Bone marrow (tissue), 2 donors: Measurements from ENCODE around the gene APOF.
"Not testable (repeated sequence)": the region's sequence is repeated elsewhere in the genome, so short reads cannot be mapped to it uniquely, and the experiment has no call there.

Experiments used
- DNase-seq, 2 donors: peaks; one replicate each; lab custom pipeline; 2025; lab: John Stamatoyannopoulos, UW

Gene APOF, protein sequence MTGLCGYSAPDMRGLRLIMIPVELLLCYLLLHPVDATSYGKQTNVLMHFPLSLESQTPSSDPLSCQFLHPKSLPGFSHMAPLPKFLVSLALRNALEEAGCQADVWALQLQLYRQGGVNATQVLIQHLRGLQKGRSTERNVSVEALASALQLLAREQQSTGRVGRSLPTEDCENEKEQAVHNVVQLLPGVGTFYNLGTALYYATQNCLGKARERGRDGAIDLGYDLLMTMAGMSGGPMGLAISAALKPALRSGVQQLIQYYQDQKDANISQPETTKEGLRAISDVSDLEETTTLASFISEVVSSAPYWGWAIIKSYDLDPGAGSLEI

DNA sequence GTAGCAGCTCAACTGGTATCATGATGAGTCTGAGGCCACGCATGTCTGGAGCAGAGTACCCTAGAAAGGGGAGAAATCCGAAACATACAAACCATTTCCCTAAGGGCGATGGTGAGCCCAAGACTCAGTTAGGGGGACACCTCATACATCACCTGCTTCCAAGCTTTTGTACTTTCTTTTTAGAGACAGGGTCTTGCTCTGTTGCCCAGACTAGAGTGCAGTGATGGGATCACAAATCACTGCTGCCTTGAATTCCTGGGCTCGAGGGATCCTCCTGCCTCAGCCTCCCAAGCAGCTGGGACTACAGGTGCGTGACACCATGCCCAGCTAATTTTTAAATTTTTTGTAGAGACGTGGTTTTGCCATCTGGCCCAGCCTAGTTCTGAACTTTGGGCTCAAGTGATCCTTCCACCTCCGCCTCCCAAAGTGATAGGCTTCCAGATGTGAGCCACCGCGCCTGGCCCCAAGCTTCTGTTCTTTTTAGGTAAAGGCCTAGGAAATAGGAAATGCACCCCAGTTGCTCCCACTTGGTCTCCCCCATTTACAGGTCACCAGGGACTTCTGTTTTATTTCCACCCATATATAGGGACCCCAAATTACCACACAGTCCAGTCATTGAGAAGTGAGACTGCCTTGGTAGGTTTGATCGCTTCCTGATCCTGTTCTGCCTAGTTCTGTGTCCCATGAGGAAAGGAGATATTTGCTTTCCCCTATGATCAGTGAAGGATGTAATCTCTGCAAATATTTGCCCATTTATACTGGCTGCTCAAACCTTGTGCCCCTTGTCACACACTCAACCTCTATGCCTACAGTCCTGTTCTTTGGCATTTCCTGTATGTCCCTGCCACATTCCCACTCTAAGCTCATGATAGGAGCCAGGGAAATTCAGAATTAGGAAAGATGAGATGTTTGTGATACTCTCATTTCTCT lies at the start of gene APOF:
TSS of gene APOF (minus strand) at position 728 of the 930 bp plus-strand sequence. CDS start at position 616, 112 bp downstream.
- DNase-seq: no peak

DNA sequence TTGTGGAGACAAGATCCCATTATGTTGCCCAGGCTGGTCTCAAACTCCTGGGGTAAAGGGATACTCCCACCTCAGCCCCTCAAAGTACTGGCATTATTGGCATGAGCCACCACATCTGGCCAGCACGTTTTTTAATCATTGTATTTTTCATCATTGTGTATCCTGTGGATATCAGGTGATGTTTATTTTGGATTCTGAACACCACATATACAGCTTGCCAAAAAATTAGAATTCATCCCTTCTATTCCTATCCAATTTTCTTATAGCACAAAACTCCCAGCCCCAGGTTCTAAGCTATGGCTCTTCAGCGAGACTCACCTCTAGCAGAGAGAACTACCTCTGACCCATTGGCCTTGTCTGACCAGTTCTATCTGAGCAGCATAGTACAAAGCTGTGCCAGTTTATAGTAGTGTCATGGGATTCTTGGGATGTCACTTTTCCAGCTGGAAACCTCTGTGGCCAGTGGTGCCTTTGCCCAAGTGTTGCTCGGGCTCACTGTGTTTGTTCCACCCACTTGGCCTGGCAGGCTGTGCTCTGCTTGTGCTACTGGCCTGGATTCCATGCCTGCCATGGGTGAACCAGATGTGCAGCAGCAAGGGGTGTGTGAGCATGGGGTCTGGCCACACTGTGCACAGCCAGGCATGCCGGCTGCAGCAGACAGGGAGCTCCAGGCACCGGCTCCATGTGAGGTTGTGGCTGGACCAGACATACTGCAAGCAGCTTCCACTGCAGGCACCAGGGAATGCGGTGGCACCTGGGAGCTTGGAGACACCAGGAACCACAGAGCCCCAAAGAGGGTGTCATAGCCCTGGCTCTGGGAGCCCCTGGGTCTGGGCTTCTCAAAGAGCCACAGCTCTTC lies 49.4 kb upstream of the APOF start:
- DNase-seq: no peak

DNA sequence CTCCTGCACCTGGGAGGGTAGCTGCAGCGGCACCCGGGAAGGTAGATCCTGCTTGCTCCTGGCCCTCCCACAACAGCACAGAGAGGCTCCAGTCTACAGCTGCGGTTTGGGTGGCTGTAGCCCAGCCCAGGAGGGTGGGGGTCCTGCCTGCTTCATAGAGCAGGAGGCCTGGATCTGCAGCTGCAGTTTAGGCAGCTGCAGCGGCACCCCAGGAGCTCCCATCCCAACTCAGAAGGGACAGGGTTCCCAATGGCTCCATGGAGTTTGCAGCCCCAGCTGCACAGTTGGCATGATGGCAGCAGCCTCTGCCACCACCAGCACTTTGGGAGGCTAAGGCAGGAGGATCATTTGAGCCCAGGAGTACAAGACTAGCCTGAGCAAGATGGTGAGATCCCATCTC lies 48.1 kb upstream of the APOF start:
- no peak for DNase-seq

DNA sequence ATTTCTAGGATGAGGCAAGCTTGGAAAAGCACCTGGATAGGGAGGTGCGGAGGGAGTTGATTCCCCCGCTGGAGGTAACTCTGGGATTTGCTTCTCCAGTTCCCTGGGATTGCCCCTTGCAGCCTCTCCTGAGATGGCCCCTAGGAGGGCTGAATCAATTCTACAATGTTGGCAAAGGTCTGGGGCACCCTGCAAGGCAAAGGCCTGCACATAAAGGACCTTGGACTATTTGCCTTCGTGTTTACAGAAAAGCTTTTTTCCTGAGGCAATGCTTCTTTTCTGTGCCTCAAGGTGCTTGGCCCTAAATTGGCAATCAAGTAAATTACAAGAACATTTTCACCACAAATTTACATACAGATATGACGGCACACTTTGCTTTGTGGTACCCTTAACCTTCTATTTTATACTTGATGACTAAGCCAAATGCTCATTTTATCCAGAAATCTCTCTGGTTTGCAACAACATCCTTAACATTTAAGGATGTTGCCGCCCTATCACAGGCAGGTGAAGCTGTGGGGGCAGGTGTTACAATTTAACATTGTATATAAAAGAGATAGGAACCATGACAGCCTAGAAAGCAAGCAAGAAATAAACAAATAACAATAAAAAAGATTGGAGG lies 46.3 kb upstream of the APOF start:
- no peak for DNase-seq

DNA sequence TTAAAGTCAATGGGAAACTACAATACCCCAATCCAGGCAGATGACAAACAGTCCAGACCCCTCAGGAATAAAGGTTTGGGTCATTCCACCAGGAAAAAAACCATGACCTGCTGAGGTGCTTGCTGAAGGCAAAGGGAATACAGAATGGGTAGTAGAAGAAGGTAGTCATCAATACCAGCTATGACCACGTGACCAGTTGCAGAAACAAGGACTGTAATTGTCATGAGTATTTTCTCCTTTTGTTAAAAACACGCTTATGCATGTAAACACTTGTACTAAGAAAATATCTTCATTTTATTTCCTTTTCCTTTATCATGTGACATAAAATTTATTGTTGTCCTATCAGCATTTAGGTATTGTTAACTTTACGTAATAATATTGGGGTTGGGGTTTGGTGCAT lies 41.6 kb upstream of the APOF start:
- not testable (repeated sequence) for DNase-seq

DNA sequence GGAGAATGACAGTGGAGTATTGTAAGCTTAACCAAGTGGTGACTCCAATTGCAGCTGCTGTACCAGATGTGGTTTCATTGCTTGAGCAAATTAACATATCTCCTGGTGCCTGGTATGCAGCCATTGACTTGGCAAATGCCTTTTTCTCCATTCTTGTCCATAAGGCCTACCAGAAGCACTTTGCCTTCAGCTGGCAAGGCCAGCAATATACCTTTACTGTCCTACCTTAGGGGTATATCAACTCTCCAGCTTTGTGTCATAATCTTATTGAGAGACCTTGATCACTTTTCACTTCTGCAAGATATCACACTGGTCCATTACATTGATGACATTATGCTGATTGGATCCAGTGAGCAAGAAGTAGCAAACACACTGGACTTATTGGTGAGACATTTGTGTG lies 39.0 kb upstream of the APOF start:
- DNase-seq: not testable (repeated sequence)

DNA sequence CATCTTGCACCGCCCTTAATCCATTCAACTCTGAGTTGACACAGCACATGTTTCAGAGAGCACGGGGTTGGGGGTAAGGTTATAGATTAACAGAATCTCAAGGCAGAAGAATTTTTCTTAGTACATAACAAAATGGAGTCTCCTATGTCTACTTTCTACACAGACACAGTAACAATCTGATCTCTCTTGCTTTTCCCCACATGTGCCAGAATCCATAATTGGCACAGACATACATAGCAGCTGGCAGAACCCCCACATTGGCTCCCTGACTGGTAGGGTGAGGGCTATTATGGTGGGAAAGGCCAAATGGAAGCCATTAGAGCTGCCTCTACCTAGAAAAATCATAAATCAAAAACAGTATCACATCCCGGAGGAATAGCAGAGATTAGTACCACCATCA lies 38.5 kb upstream of the APOF start:
- DNase-seq: not testable (repeated sequence)

DNA sequence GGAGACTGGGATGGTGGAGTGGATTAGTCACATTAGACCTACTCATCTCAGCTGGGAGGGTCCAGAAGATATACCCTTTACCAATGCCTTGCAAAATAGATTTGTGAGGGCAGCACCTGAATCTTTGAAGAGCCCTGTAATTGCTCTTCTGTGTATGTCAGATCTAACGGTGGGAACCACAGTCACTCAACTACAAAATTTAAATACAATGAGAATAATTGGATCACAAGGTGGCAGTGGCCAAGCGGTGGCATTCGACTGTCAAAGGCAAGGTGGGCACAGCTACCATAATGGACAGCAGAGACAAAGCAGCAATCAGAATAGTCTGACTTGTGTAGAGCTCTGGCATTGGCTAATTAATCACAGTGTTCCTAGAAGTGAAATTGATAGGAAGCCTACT lies 36.8 kb upstream of the APOF start:
- DNase-seq: not testable (repeated sequence)

DNA sequence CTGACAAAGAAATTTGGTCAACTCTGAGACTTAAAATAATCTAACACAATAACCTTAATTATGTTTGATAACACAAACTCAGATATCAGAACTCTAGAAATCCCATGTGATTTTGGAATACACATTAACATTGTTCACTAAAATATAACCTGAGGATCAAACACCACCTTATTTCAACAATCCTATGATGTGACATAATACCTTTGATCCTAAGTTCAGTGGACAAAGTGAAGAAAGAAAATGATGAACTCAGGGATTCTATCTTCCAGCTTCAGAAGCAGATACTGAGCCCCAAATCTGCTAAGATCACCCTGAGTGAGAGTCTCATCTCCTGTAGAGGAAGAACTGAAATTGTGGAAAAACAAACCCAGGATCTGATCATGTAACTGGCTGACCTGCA lies 35.7 kb upstream of the APOF start:
- DNase-seq: no peak

DNA sequence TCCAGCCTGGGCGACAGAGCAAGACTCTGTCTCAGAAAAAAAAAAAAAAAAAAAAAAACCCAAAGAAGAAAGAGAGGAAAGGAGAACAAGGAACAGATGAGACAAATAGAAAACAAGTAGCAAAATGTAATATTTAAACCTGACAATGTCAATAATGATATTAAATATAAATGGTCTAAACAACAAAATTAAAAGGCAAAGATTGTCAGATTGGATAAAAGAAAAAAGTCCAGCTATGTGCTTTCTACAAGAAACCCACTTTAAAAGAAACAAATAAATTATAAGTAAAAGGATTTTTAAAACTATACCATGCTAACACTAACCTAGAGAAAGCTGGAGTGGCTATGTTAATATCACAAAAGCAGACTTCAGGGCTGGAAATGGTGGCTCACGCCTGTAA lies 29.7 kb upstream of the APOF start:
- no peak for DNase-seq

DNA sequence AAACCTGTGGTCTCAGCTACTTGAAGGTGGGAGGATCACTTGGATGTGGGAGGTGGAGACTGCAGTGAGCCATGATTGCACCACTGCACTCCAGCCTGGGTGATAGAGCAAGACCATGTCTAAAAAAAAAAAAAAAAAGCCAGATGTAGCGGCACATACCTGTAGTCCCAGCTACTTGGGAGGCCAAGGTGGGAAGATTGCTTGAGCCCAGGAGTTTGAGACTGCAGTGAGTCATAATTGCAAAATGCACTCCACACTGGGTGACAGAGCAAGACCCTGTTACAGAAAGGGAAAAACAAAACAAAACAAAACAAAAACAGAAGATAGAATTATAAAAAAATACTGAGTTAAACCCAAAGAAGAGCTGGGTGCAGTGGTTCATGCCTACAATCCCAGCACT lies 29.1 kb upstream of the APOF start:
- DNase-seq: no peak

DNA sequence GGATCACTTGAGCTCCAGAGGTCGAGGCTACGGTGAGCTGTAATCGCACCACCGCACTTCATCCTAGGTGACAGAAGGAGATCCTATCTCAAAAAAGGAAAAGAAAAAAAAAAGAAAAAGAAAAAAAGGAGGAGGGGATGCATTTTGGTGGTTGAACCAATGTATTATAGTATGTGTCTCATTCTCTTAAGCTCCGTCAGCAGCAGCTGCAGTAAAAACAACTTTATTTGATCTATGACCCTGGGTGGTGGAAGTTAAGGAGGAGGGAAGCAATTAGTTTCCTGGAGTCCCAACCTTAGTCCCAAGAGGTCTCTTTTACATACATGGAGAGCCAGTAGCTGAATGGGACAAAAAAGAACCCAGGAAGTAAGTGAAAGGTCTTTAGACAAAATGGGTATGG lies 26.8 kb upstream of the APOF start:
- DNase-seq: no peak

DNA sequence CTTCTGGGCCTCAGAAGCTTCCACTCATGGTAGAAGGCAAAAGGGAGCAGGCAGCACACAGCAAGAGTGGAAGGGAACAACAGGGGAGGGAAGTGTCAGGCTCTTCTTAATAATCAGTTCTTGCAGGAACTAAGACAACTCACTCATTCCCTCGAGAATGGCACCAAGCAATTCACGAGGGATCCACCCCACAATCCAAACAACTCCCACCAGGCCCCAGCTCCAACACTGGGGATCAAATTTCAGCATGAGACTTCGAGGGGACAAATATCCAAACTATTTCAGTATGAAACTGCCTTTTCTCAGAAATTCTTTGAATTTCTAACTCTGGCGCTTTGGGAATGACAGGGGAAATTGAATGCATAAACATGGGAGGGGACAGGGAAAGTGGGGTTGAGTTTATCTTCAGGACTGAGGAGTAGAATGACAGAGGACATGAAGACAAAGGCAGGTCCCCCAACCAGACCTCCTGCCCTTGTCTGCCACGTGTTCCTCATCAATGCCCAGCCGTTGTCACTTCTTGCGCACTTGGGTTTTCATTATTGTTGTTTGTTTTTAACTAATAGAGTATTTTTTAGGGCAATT lies 24.6 kb upstream of the APOF start:
- no peak for DNase-seq

DNA sequence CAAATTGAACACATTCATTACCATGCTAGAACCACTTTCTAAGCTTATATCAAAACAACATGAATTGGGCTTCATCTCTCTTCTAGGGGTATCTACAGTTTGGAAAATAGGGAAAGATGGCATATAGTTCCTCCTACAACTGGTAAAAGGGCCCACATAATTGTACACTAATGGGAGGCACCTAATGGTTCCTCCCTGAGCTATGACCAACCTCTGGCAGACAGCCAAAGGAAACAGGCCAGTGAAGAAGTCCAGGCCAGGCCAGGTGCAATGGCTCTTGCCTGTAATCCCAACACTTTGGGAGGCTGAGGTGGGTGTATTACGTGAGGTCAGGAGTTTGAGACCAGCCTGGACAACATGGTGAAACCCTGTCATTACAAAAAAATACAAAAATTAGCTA lies 23.2 kb upstream of the APOF start:
- DNase-seq: no peak

DNA sequence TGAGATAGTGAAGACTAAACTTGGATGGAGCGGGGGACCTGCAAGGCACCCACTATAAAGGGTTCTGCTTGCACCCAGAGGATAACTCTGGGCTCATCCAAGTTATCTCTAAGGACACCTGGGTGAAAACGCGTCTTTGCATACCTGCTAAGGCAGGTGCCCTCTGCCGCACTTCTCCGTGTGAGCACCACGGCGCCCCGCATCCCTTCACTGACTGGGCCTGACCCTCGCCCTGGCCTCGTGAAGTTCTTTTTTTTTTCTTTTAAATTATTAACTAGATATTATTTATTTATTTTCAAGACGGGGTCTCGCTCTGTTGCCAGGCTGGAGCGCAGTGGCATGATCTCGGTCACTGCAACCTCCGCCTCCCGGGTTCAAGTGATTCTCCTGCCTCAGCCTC lies 20.0 kb upstream of the APOF start:
- no peak for DNase-seq

DNA sequence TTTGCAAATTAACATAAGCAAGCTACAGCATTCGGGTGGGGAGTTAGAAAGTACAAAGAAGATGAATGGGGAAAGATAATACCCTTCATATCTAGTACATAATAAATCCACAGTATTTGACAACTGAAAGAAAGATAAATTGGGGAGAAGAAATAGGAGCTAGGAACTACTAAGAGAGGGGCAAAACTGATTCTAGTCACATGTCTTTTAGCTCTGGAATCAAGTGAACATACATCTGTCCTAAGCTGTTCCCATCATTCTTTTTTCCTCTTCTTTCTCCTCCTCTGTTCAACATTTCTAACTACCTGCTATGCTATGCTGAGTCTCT lies 15.3 kb upstream of the APOF start:
- DNase-seq: no peak

DNA sequence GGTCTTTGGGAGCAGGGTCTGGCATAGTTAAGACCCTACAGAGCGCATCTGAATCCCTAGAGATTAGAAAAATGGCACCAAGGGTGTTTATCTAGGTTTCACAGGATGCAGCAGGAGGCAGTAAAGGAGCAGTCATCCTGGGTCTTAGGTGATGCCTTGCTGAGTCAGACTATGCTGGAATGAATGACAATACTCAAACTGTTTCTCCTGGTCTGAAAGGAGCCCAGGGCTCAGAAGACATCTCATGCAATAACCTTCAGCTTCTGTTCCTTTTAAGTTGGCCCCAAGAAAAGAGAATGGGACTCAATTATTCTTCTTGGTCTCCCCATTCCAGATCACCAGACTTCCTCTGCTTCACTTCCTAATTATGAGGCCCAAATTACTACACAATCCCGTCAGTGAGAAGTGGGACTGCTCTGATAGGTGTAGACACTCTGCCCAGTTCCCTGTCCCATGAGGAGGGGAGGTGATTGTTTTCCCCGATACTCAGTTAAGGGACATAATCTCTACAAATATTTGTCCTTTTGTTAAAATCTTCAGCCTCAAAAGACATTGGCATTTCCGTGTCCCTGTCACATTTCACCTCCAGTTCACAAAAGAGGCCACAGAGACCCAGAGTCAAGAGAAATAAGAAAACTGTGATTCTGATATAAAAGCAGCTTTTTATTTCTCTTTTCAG lies 14.8 kb upstream of the APOF start:
- DNase-seq: no peak

DNA sequence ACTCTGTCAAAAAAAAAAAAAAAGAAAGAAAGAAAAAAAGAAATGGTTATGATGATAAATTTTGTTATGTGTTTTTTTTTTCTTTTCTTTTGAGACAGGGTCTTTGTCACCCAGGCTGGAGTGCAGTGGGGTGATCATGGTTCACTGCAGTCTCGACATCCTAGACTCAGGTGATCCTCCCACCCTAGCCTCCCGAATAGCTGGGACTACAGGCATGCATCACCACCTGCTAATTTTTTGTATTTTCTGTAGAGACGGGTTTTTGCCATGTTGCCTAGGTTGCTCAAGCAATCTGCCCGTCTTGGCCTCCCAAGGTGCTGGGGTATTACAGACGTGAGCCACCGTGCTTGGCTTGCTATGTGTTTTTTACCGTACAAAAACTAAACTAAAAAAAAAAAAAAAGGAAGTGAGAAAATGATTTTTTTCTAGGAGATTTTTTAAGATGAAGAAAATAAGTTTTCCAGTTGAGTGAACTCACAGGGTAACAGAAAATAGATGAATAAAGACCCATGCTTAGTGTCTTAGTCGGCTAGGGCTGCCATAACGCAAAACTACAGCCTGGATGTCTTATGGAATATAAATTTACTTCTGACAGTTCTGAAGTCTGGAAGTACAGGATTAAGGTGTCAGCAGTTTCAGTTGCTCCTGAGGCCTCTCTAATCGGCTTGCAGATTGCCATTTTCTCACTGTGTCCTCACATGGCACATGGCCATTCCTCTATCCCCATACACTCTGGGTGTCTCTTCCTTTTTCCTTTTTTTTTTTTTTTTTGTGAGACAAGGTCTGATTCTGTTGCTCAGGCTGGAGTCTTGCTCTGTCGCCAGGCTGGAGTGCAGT lies 13.2 kb upstream of the APOF start:
- no peak for DNase-seq

DNA sequence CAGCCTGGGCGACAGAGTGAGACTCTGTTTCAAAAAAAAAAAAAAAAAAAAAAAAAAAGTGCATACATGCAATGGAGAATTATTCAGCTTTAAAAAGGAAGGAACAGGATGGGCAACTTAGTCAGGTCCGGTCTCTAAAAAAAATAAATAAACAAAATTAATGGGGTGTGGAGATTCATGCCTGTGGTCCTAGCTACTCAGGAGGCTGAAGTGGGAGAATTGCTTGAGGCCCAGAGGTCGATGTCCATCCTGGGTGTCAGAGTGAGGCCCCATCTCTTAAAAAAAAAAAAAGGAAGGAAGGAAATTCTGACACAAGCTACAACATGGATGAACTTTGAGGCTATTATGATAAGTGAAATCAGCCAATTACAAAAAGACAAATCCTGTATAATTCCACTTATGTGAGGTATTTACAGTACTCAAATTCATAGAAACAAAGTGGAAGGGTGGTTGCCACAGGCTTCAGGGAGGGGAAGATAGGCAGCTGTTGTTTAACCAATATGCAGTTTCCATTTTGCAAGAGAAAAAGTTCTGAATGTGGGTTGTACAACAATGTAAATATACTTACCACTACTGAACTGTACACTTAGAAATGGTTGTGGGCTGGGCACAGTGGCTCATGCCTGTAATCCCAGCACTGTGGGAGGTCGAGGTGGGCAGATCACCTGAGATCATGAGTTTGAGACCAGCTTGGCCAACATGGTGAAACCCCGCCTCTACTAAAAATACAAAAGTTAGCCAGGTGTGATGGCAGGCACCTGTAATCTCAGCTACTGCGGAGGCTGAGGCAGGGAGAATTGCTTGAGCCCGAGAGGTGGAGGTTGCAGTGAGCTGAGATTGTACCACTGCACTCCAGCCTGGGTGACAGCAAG lies 12.3 kb upstream of the APOF start:
- DNase-seq: no peak
